Neural crest cell (in vitro differentiated cells): Measurements from ENCODE around the gene KAT5. TPM values are rescaled to one million over a fixed set of nuclear protein-coding genes. Genes with fewer than 3 reads are reported as not detected.

Experiments used
- DNase-seq: peaks from one replicate; pipeline ENCODE4 v3.0.0; 2021; ENCODE audit warnings: low read depth, mixed read lengths, low spot score
- H3K27ac Mint-ChIP-seq: one replicate; pipeline ENCODE4 v1.8.0; 2021; ENCODE audit warnings: mild to moderate bottlenecking, mixed read lengths; ENCODE audit not compliant: unreplicated experiment
- H3K27me3 Mint-ChIP-seq: 2 replicates; pipeline ENCODE4 v1.8.0; 2021; ENCODE audit warnings: low read depth, mild to moderate bottlenecking, mixed read lengths
- H3K36me3 Mint-ChIP-seq: 2 replicates; pipeline ENCODE4 v1.8.0; 2021; ENCODE audit warnings: low read depth, mild to moderate bottlenecking, mixed read lengths
- H3K4me1 Mint-ChIP-seq: 2 replicates; pipeline ENCODE4 v1.8.0; 2021; ENCODE audit warnings: mixed read lengths
- H3K4me3 Mint-ChIP-seq: one replicate; pipeline ENCODE4 v1.8.0; 2021; ENCODE audit warnings: mild to moderate bottlenecking, mixed read lengths
- H3K9me3 Mint-ChIP-seq: 2 replicates; pipeline ENCODE4 v1.8.0; 2021; ENCODE audit warnings: mixed read lengths
- total RNA-seq: library from RNA; stranded (reverse); gene quantifications from 2 replicates; pipeline ENCODE4 v1.2.1, GENCODE V29; 2021
- TF ChIP-seq, protein P1 (sequence below): fragments of 200-600 bp; sonication (generic); conservative IDR thresholded peaks from 2 replicates; pipeline ENCODE4 v1.5.0; 2021; ENCODE audit warnings: antibody characterized with exemption, mild to moderate bottlenecking

The KAT5 gene
- total RNA-seq, 1 donor from 2014 or later, result 74.9 TPM

DNA sequence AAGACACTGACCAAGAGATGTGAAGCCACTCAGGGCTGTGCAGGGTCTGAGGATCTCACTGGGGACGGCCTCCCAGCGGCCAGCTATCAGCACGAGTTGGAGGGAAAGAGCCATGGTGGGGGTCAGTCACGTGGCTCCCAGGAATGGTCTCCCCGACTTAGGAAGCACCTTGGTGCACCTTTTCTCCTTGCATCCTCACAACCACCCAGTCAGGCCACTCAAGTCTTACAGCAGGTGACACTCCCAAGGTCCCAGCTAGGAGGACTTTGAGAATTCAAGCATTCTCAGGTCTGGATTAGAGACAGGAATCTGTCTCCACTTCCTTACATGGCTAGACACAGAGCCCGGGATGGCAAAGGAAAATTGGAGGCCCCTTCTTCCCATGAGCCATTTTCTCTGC is 5.9 kb downstream of the KAT5 start:
- Mint-ChIP-seq H3K4me3 (peak overlapping the region; percentile 96), H3K27ac (no peak overlapping the region), H3K36me3 (peaks cover 16% of the 10 kb centered on the region)

DNA sequence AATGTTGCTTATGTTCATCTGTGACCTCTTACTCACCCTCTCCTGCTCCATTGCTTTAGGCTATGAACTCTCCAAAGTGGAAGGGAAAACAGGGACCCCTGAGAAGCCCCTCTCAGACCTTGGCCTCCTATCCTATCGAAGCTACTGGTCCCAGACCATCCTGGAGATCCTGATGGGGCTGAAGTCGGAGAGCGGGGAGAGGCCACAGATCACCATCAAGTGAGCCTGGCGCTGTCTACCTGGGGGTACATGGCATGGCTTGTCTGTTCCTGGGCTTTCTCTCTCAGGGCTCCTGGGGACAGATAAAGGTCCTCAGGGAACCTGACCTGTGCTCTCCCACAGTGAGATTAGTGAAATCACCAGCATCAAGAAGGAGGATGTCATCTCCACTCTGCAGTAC is 6.5 kb downstream of the KAT5 start:
- Mint-ChIP-seq H3K27ac (no peak overlapping the region), H3K27me3 (peaks cover 6% of the 10 kb centered on the region), H3K36me3 (peaks cover 16% of the 10 kb centered on the region), H3K4me1 (peaks cover 33% of the 10 kb centered on the region), H3K4me3 (peak overlapping the region; percentile 96), H3K9me3 (no peaks in the 10 kb centered on the region)
- no peak for DNase-seq
- TF ChIP-seq, protein P1, sequence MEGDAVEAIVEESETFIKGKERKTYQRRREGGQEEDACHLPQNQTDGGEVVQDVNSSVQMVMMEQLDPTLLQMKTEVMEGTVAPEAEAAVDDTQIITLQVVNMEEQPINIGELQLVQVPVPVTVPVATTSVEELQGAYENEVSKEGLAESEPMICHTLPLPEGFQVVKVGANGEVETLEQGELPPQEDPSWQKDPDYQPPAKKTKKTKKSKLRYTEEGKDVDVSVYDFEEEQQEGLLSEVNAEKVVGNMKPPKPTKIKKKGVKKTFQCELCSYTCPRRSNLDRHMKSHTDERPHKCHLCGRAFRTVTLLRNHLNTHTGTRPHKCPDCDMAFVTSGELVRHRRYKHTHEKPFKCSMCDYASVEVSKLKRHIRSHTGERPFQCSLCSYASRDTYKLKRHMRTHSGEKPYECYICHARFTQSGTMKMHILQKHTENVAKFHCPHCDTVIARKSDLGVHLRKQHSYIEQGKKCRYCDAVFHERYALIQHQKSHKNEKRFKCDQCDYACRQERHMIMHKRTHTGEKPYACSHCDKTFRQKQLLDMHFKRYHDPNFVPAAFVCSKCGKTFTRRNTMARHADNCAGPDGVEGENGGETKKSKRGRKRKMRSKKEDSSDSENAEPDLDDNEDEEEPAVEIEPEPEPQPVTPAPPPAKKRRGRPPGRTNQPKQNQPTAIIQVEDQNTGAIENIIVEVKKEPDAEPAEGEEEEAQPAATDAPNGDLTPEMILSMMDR, result no peak

More for the DNA sequence above, 5.9 kb downstream of the KAT5 start:
- H3K9me3 Mint-ChIP-seq, result no peaks in the 10 kb centered on the region
- TF ChIP-seq, protein P1, result no peak
- H3K27me3 Mint-ChIP-seq, result no peaks in the 10 kb centered on the region
- DNase-seq, result no peak
- peaks cover 36% of the 10 kb centered on the region for H3K4me1 Mint-ChIP-seq

DNA sequence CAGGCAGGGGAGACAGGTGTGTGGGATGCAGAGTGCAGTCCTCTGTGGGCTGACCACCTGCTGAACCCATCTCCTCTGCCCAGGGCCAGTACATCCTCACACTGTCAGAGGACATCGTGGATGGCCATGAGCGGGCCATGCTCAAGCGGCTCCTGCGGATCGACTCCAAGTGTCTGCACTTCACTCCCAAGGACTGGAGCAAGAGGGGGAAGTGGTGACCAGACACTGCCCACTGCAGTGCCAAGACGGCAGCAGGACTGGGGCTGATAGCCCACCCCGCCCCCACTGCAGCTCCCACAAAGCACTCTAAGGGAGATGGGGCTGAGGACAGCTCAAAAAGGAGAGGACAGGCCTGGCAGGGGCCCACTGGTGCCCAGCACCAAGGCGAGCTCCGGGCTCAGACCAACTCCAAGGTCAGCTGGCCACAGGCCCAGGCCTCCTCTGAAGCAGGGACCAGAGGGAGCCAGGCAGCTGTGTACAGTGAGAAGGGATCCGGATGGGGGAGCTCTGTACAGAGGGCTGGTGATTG is 7.0 kb downstream of the KAT5 start:
- peaks cover 9% of the 10 kb centered on the region for H3K27me3 Mint-ChIP-seq
- H3K4me3 Mint-ChIP-seq, result peak overlapping the region; percentile 96
- no peaks in the 10 kb centered on the region for H3K9me3 Mint-ChIP-seq
- no peak for DNase-seq
- TF ChIP-seq, protein P1, result no peak
- no peak overlapping the region for H3K27ac Mint-ChIP-seq
- H3K36me3 Mint-ChIP-seq, result peaks cover 16% of the 10 kb centered on the region
- H3K4me1 Mint-ChIP-seq, result peaks cover 30% of the 10 kb centered on the region

DNA sequence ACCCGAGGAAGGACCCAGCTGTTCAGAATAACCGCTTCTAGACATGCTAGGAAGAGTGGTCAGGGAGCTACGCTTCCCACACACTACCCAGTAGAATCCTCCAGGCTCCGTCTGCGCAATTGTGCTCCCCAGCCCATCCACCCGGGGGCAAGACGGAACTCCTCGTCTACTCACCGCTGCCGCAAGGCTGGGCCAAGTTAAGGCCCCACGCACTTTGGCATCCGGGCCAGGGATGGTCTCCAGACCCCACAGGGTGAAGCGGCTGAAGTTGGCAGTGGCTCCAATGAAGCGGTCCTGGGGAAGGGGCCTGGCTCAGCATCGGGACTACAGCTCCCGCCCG is 7.8 kb downstream of the KAT5 start:
- Mint-ChIP-seq H3K4me1 (peaks cover 30% of the 10 kb centered on the region), H3K9me3 (no peaks in the 10 kb centered on the region), H3K36me3 (peaks cover 11% of the 10 kb centered on the region), H3K27ac (peak overlapping the region; percentile 84), H3K27me3 (peaks cover 11% of the 10 kb centered on the region), H3K4me3 (peak overlapping the region; percentile 96)
- no peak for DNase-seq
- TF ChIP-seq, protein P1, result no peak

DNA sequence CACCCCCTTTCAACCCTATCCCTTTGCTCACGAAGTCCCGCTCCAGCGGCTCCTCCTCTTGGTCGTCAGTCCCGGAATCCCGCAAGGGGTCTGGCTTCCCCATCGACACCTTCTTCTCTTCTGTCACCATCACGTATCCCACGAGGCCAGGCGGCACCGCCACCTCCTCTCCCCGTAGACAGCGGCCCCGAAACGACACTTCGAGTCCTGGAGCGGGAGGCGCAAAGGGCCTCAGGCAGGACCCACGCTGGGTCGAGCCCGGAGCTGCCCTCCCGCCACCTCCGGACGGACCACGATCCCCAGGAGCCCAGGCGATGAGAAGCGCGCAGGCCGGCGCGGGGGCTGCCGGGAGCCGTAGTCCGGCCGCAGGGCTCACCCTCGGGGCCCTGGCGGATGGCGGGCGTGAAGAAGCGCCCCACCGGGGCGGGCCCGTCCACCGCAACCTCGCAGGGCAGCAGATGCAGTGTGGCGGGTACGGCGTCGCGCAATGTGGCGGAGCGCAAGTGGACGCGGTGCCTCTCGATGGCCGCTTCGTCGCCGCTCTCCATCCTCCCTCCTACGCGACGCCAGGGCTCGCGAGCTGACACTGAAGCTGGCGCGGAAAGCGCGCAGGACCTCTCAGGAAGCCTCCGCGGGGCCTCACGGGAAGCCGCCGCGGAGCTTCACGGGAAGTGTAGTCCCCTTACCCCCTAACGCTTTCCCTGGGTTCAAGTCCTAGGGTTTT is 8.3 kb downstream of the KAT5 start, which contains the start of gene RNASEH2C:
Gene RNASEH2C, minus strand, starts transcription at position 588 of the 724 bp plus-strand sequence. Its CDS starts 40 bp downstream, at position 548.
- Mint-ChIP-seq H3K9me3 (no peaks in the 10 kb centered on the region), H3K27ac (peak within 1 kb of the TSS; percentile 93), H3K36me3 (peaks cover 8% of the 10 kb centered on the region), H3K4me1 (peaks cover 30% of the 10 kb centered on the region), H3K4me3 (peak within 1 kb of the TSS; percentile 96), H3K27me3 (peaks cover 11% of the 10 kb centered on the region)
- DNase-seq, result peak; percentile 77
- TF ChIP-seq, protein P1, result no peak
